Thyroid gland (tissue), 4 donors: ENCODE data around the gene ZSWIM6.

ENCODE experiments used
- POLR2A ChIP-seq, 2 donors: fragments of 450-650 bp; IDR thresholded peaks; one replicate each; pipeline ENCODE4 v1.6.1; 2017; ENCODE audit warnings: antibody characterized with exemption in 2 of 2, mild to moderate bottlenecking in 2 of 2, moderate library complexity in 1 of 2
- TF ChIP-seq, protein P1 (sequence below), 6 experiments: fragments of 200-600 bp in 3 of 6; fragments of 450-650 bp in 3 of 6; sonication (generic) in 3 of 6; IDR thresholded peaks; one replicate each; pipeline ENCODE4 v1.5.1; 2016 to 2019; ENCODE audit warnings: antibody characterized with exemption in 6 of 6, mild to moderate bottlenecking in 2 of 6, inconsistent platforms in 1 of 6, moderate library complexity in 1 of 6

DNA sequence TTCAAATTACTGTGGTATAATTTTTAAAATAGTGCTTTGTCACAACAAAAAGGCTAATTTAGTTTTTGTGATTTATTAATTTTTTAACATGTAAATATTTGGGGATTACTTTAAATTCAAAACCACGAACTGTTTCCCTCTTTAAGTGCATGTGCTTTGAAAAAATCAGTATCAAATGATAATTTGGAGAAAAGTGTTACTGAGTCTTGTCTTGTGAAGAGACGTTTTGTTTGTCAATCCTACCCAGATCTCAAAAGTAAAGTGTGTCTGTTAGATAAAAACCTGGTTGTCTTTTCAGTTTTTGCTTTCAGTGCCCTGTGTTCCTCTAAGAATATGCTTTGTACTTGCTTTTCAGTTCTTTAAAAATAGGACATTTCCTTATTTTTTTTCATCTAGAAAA is 7.7 kb downstream of the ZSWIM6 start:
- TF ChIP-seq, protein P1, sequence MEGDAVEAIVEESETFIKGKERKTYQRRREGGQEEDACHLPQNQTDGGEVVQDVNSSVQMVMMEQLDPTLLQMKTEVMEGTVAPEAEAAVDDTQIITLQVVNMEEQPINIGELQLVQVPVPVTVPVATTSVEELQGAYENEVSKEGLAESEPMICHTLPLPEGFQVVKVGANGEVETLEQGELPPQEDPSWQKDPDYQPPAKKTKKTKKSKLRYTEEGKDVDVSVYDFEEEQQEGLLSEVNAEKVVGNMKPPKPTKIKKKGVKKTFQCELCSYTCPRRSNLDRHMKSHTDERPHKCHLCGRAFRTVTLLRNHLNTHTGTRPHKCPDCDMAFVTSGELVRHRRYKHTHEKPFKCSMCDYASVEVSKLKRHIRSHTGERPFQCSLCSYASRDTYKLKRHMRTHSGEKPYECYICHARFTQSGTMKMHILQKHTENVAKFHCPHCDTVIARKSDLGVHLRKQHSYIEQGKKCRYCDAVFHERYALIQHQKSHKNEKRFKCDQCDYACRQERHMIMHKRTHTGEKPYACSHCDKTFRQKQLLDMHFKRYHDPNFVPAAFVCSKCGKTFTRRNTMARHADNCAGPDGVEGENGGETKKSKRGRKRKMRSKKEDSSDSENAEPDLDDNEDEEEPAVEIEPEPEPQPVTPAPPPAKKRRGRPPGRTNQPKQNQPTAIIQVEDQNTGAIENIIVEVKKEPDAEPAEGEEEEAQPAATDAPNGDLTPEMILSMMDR (IDR thresholded peaks at IDR 0.05): no peak
- no peak for TF ChIP-seq POLR2A (IDR thresholded peaks at IDR 0.05)
